BE2C (cell line): ENCODE measurements around the gene HOXD8.

Source experiments
- DNase-seq: peaks from one replicate; pipeline ENCODE4 v3.0.0-alpha.2; 2020
- H3K27me3 ChIP-seq: fragments of 250-450 bp; sonication (Bioruptor Pico); 2 replicates; pipeline ENCODE4 v1.5.1; 2020; ENCODE audit warnings: mild to moderate bottlenecking
- H3K36me3 ChIP-seq: fragments of 250-450 bp; sonication (Bioruptor Pico); 2 replicates; pipeline ENCODE4 v1.5.1; 2020; ENCODE audit warnings: mild to moderate bottlenecking
- H3K4me1 ChIP-seq: fragments of 250-450 bp; sonication (Bioruptor Pico); 2 replicates; pipeline ENCODE4 v1.5.1; 2020
- H3K4me3 ChIP-seq: 2 replicates; pipeline ENCODE4 v1.5.1; 2011; ENCODE audit warnings: low read depth, low read length
- H3K9me3 ChIP-seq: fragments of 250-450 bp; sonication (Bioruptor Pico); 2 replicates; pipeline ENCODE4 v1.5.1; 2020
- CTCF ChIP-seq: IDR thresholded peaks from 2 replicates; pipeline ENCODE4 v1.5.1; 2012; ENCODE audit warnings: mild to moderate bottlenecking, low read depth, low read length

Gene HOXD8

GRCh38 chr2:176094349-176094748 lies 35.2 kb upstream of the HOXD8 start:
- no peaks in the 10 kb centered on the region for H3K36me3 ChIP-seq
- no peak for TF ChIP-seq CTCF
- DNase-seq: no peak

GRCh38 chr2:176095421-176095820 lies 34.1 kb upstream of the HOXD8 start:
- Histone ChIP-seq H3K27me3 (peaks cover 96% of the 10 kb centered on the region), H3K4me3 (no peak overlapping the region)

More at GRCh38 chr2:176094349-176094748, 35.2 kb upstream of the HOXD8 start:
- Histone ChIP-seq H3K4me1 (peaks cover 3% of the 10 kb centered on the region; the same call in 1 of the 2 replicates), H3K9me3 (no peaks in the 10 kb centered on the region), H3K4me3 (no peak overlapping the region), H3K27me3 (peaks cover 96% of the 10 kb centered on the region)

GRCh38 chr2:176096243-176096985 lies 33.1 kb upstream of the HOXD8 start:
- DNase-seq: no peak
- no peak for TF ChIP-seq CTCF
- H3K4me3 ChIP-seq: peak overlapping the region; percentile 52
- H3K36me3 ChIP-seq: no peaks in the 10 kb centered on the region
- peaks cover 96% of the 10 kb centered on the region for H3K27me3 ChIP-seq
- H3K9me3 ChIP-seq: no peaks in the 10 kb centered on the region
- H3K4me1 ChIP-seq: peaks cover 3% of the 10 kb centered on the region; the same call in 1 of the 2 replicates

More at GRCh38 chr2:176095421-176095820, 34.1 kb upstream of the HOXD8 start:
- H3K9me3 ChIP-seq: no peaks in the 10 kb centered on the region
- no peak for DNase-seq
- no peak for TF ChIP-seq CTCF
- peaks cover 3% of the 10 kb centered on the region; the same call in 1 of the 2 replicates for H3K4me1 ChIP-seq
- no peaks in the 10 kb centered on the region for H3K36me3 ChIP-seq

GRCh38 chr2:176096986-176097819 lies 32.3 kb upstream of the HOXD8 start:
- peak overlapping the region; percentile 52 for H3K4me3 ChIP-seq
- peaks cover 97% of the 10 kb centered on the region for H3K27me3 ChIP-seq
- no peaks in the 10 kb centered on the region for H3K36me3 ChIP-seq
- TF ChIP-seq CTCF: peak; percentile 73
- H3K9me3 ChIP-seq: no peaks in the 10 kb centered on the region
- H3K4me1 ChIP-seq: peaks cover 3% of the 10 kb centered on the region; the same call in 1 of the 2 replicates
- DNase-seq: peak; percentile 73

- Histone ChIP-seq H3K4me3 (peak overlapping the region; percentile 52), H3K4me1 (peaks cover 3% of the 10 kb centered on the region; the same call in 1 of the 2 replicates), H3K27me3 (peaks cover 98% of the 10 kb centered on the region), H3K36me3 (no peaks in the 10 kb centered on the region), H3K9me3 (no peaks in the 10 kb centered on the region)
- TF ChIP-seq CTCF: no peak
- no peak for DNase-seq
These were observed 31.6 kb upstream of the HOXD8 start for GRCh38 chr2:176097820-176098365.
